Gastrocnemius medialis (tissue), 4 donors: ENCODE data around the gene KLHDC10. TPM values are rescaled to one million over a fixed set of nuclear protein-coding genes. Genes with fewer than 3 reads are reported as not detected.

Source experiments
- ATAC-seq, 2 donors: fragments of 150-250 bp; one replicate each; pipeline ENCODE4 v1.9.1; 2016
- DNase-seq, 2 donors: peaks; one replicate each; pipeline ENCODE4 v3.0.0-alpha.2; 2019
- H3K27ac ChIP-seq, 4 donors: fragments of 200-600 bp; sonication (generic); 1 replicate in 1 of 4; 2 replicates in 3 of 4; pipeline ENCODE4 v1.5.1; 2016 to 2018; ENCODE audit warnings: mild to moderate bottlenecking in 2 of 4, moderate library complexity in 1 of 4
- H3K27me3 ChIP-seq, 3 donors: fragments of 200-600 bp; sonication (generic) in 2 of 3; 1 replicate in 1 of 3; 2 replicates in 2 of 3; pipeline versions ENCODE4 v1.5.1 to v1.6.0; 2016 to 2019; ENCODE audit warnings: mild to moderate bottlenecking in 1 of 3, moderate library complexity in 1 of 3
- H3K36me3 ChIP-seq, 2 donors: fragments of 200-600 bp; sonication (generic) in 1 of 2; one replicate each; pipeline ENCODE4 v1.5.1; 2017 to 2018
- H3K4me1 ChIP-seq, 2 donors: fragments of 200-600 bp; sonication (generic) in 1 of 2; one replicate each; pipeline ENCODE4 v1.5.1; 2016 to 2017; ENCODE audit warnings: mild to moderate bottlenecking in 2 of 2
- H3K4me3 ChIP-seq, 4 donors: fragments of 200-600 bp; sonication (generic) in 3 of 4; 1 replicate in 1 of 4; 2 replicates in 3 of 4; pipeline ENCODE4 v1.5.1; 2016 to 2019; ENCODE audit warnings: mild to moderate bottlenecking in 2 of 4
- H3K9me3 ChIP-seq, 3 donors: fragments of 200-600 bp; sonication (generic) in 2 of 3; 1 replicate in 1 of 3; 2 replicates in 2 of 3; pipeline ENCODE4 v1.5.1; 2016 to 2019
- POLR2A ChIP-seq, 2 donors: fragments of 450-650 bp; IDR thresholded peaks; one replicate each; pipeline ENCODE4 v1.6.1; 2017; ENCODE audit warnings: antibody characterized with exemption in 2 of 2, mild to moderate bottlenecking in 2 of 2, moderate library complexity in 2 of 2
- in situ Hi-C, 4 donors: fragments of 200-750 bp; cut with MboI; loops; one replicate each; pipeline versions ENCODE4 v1.15.0 to v1.8.0; 2017; ENCODE audit warnings: low sequenced_read_pairs in 4 of 4
- intact Hi-C: fragments of 100-400 bp; cut with DNase I; formaldehyde crosslinking; loops from one replicate; pipeline ENCODE4 v1.15.1; 2023; ENCODE audit warnings: low total_unique reads
- total RNA-seq, 4 donors: library from RNA; depleted of rRNA; stranded (reverse); fragments of >200 nt; gene quantifications; one replicate each; pipeline versions ENCODE4 v1.1.0 to v1.2.3, GENCODE V29; 2016
- TF ChIP-seq, protein P1 (sequence below), 5 experiments: fragments of 450-650 bp in 3 of 5; fragments of 200-600 bp in 2 of 5; sonication (generic) in 2 of 5; IDR thresholded peaks in 4 of 5; conservative IDR thresholded peaks in 1 of 5; 1 replicate in 4 of 5; 2 replicates in 1 of 5; pipeline ENCODE4 v1.5.1; 2016 to 2019; ENCODE audit warnings: antibody characterized with exemption in 5 of 5, mild to moderate bottlenecking in 3 of 5, moderate library complexity in 3 of 5

Gene KLHDC10
- total RNA-seq, 4 donors from 2014 or later: 27.6 to 46.0 (median 34.5) TPM

DNA sequence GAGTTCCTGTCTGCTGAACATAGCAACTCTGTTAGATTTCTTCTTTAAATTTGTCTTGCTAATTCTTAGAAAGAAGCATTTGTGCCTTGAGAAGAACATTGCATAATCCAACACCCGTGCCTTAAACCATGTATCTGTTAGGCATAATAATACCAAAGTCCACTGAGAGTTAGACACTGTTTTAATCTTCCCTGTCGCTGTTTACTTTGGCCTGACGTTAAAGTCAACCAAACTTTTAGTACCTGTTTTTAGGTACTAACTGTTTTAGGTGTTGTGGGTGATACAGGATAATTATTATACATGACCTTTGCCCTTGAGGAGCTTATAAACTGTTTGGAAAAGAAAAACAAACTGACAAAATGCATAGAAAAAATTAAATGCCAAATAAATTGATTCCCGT is 43.6 kb downstream of the KLHDC10 start:
- no peaks in the 10 kb centered on the region for H3K9me3 ChIP-seq
- ATAC-seq: no peak
- TF ChIP-seq POLR2A (IDR thresholded peaks at IDR 0.05): no peak
- TF ChIP-seq, protein P1, sequence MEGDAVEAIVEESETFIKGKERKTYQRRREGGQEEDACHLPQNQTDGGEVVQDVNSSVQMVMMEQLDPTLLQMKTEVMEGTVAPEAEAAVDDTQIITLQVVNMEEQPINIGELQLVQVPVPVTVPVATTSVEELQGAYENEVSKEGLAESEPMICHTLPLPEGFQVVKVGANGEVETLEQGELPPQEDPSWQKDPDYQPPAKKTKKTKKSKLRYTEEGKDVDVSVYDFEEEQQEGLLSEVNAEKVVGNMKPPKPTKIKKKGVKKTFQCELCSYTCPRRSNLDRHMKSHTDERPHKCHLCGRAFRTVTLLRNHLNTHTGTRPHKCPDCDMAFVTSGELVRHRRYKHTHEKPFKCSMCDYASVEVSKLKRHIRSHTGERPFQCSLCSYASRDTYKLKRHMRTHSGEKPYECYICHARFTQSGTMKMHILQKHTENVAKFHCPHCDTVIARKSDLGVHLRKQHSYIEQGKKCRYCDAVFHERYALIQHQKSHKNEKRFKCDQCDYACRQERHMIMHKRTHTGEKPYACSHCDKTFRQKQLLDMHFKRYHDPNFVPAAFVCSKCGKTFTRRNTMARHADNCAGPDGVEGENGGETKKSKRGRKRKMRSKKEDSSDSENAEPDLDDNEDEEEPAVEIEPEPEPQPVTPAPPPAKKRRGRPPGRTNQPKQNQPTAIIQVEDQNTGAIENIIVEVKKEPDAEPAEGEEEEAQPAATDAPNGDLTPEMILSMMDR (IDR thresholded peaks at IDR 0.05 in 4 of 5, conservative IDR thresholded peaks at IDR 0.05 in 1 of 5): no peak
- in situ Hi-C loops: no loop called here
- intact Hi-C loops: no loop called here
- no peak for DNase-seq
- H3K27ac ChIP-seq: no peak overlapping the region
- no peaks in the 10 kb centered on the region for H3K36me3 ChIP-seq
- H3K27me3 ChIP-seq: no peaks in the 10 kb centered on the region
- H3K4me3 ChIP-seq: no peak overlapping the region
- H3K4me1 ChIP-seq: no peaks in the 10 kb centered on the region

- ATAC-seq (no peak), DNase-seq (no peak)
- Histone ChIP-seq H3K9me3 (no peaks in the 10 kb centered on the region), H3K36me3 (no peaks in the 10 kb centered on the region), H3K27me3 (no peaks in the 10 kb centered on the region), H3K4me1 (no peaks in the 10 kb centered on the region), H3K4me3 (no peak overlapping the region), H3K27ac (no peak overlapping the region)
- in situ Hi-C loops: no loop called here
- intact Hi-C loops: no loop called here
- no peak for TF ChIP-seq POLR2A (IDR thresholded peaks at IDR 0.05)
- TF ChIP-seq, protein P1 (IDR thresholded peaks at IDR 0.05 in 4 of 5, conservative IDR thresholded peaks at IDR 0.05 in 1 of 5): no peak
These were observed 44.0 kb downstream of the KLHDC10 start for GRCh38 chr7:130114374-130114773.

DNA sequence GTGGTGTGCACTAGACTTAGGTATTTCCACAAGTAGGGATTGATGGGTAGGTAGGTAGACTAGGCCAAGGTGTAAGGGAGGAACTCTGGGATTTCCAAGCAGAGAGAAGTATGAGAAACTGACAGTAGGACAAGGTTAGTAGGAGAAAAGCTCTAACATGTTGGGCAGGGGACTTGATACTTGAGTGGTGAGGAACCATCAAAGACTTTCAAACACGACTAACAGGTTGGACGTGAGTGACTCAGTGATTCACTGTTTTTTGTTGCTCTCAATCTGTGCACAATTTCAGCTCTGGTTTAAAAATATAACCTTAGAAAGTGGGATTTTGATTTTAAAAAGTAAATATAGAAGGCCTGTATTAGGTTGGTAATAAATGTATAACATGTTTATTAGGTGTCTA is 44.4 kb downstream of the KLHDC10 start:
- intact Hi-C loops (no loop called here), in situ Hi-C loops (no loop called here)
- ATAC-seq (no peak), DNase-seq (no peak)
- H3K9me3 ChIP-seq: no peaks in the 10 kb centered on the region
- no peak overlapping the region for H3K4me3 ChIP-seq
- no peaks in the 10 kb centered on the region for H3K27me3 ChIP-seq
- no peak for TF ChIP-seq POLR2A (IDR thresholded peaks at IDR 0.05)
- TF ChIP-seq, protein P1 (IDR thresholded peaks at IDR 0.05 in 4 of 5, conservative IDR thresholded peaks at IDR 0.05 in 1 of 5): no peak
- H3K36me3 ChIP-seq: no peaks in the 10 kb centered on the region
- no peaks in the 10 kb centered on the region for H3K4me1 ChIP-seq
- H3K27ac ChIP-seq: no peak overlapping the region

- TF ChIP-seq, protein P1 (IDR thresholded peaks at IDR 0.05 in 4 of 5, conservative IDR thresholded peaks at IDR 0.05 in 1 of 5): no peak
- no peak for TF ChIP-seq POLR2A (IDR thresholded peaks at IDR 0.05)
- intact Hi-C loops: no loop called here
- in situ Hi-C loops: no loop called here
- ATAC-seq: no peak
- no peak for DNase-seq
- H3K27ac ChIP-seq: no peak overlapping the region
- peaks cover 0 to 30% of the 10 kb centered on the region in 2 donors for H3K36me3 ChIP-seq
- no peaks in the 10 kb centered on the region for H3K27me3 ChIP-seq
- H3K4me1 ChIP-seq: no peaks in the 10 kb centered on the region
- H3K9me3 ChIP-seq: no peaks in the 10 kb centered on the region
- no peak overlapping the region for H3K4me3 ChIP-seq
These were observed 48.0 kb downstream of the KLHDC10 start for GRCh38 chr7:130118294-130118693.

DNA sequence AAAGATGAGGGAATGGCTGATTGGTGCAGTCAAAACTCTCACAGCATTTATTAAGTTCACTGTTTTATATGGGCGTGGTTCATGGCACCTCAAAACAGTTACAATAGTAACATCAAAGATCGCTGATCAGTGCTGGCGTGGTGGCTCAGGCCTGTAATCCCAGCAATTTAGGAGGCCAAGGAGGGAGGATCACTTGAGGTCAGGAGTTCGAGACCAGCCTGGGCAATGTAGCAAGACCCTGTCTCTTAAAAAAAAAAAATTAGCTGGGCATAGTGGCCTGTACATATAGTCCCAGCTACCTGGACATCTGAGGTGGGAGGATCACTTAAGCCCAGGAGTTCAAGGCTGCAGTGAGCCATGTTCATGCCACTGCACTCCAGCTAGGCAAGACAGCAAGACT is 48.5 kb downstream of the KLHDC10 start:
- no peaks in the 10 kb centered on the region for H3K9me3 ChIP-seq
- ATAC-seq (no peak), DNase-seq (no peak)
- in situ Hi-C loops: no loop called here
- no peak overlapping the region for H3K4me3 ChIP-seq
- H3K4me1 ChIP-seq: no peaks in the 10 kb centered on the region
- no peak overlapping the region for H3K27ac ChIP-seq
- H3K36me3 ChIP-seq: peaks cover 0 to 35% of the 10 kb centered on the region in 2 donors
- TF ChIP-seq POLR2A (IDR thresholded peaks at IDR 0.05): no peak
- TF ChIP-seq, protein P1 (IDR thresholded peaks at IDR 0.05 in 4 of 5, conservative IDR thresholded peaks at IDR 0.05 in 1 of 5): no peak
- no peaks in the 10 kb centered on the region for H3K27me3 ChIP-seq
- intact Hi-C loops: no loop called here
